HG02885 (cell line): ENCODE measurements around the gene SP9.

Experiments
- ATAC-seq: cut with Tn5 transposase; IDR thresholded peaks from one replicate; pipeline ENCODE4 v1.9.1; 2021; ENCODE audit warnings: mild to moderate bottlenecking; ENCODE audit not compliant: unreplicated experiment, poor library complexity

The SP9 gene

GRCh38 chr2:174333017-174333371, 1.8 kb upstream of the SP9 start:
- no peak for ATAC-seq

- no peak for ATAC-seq
Observed at GRCh38 chr2:174333372-174334277, 1.1 kb upstream of the SP9 start.

GRCh38 chr2:174334278-174334715, 457 bp upstream of the SP9 start:
- ATAC-seq = no peak

- no peak for ATAC-seq
Observed at GRCh38 chr2:174335254-174335987, 667 bp downstream of the SP9 start.

- ATAC-seq = peak; percentile 18
Observed at GRCh38 chr2:174335988-174336500, 1.3 kb downstream of the SP9 start.

GRCh38 chr2:174336501-174337336, 2.0 kb downstream of the SP9 start:
- peak; percentile 52 for ATAC-seq

- peak; percentile 21 for ATAC-seq
Observed at GRCh38 chr2:174337337-174338146, 2.8 kb downstream of the SP9 start.

GRCh38 chr2:174338147-174338605, 3.4 kb downstream of the SP9 start:
- ATAC-seq = no peak

- no peak for ATAC-seq
Observed at GRCh38 chr2:174338671-174339560, 4.2 kb downstream of the SP9 start.

- no peak for ATAC-seq
Observed at GRCh38 chr2:174339561-174340399, 5.0 kb downstream of the SP9 start.

- ATAC-seq = no peak
Observed at GRCh38 chr2:174340400-174341292, 5.9 kb downstream of the SP9 start.

GRCh38 chr2:174341293-174341994, 6.7 kb downstream of the SP9 start:
- peak; percentile 56 for ATAC-seq

GRCh38 chr2:174341995-174342685, 7.4 kb downstream of the SP9 start:
- ATAC-seq = no peak

- no peak for ATAC-seq
Observed at GRCh38 chr2:174342686-174343342, 8.1 kb downstream of the SP9 start.

GRCh38 chr2:174343343-174343622, 8.5 kb downstream of the SP9 start:
- no peak for ATAC-seq
